GM18873 (cell line): Measurements from ENCODE around the gene DCLRE1B.

Experiments used
- ATAC-seq: cut with Tn5 transposase; IDR thresholded peaks from one replicate; pipeline ENCODE4 v1.9.1; 2021; ENCODE audit warnings: mild to moderate bottlenecking, moderate library complexity, moderate number of reproducible peaks; ENCODE audit not compliant: unreplicated experiment, low FRiP score

The DCLRE1B gene

DNA sequence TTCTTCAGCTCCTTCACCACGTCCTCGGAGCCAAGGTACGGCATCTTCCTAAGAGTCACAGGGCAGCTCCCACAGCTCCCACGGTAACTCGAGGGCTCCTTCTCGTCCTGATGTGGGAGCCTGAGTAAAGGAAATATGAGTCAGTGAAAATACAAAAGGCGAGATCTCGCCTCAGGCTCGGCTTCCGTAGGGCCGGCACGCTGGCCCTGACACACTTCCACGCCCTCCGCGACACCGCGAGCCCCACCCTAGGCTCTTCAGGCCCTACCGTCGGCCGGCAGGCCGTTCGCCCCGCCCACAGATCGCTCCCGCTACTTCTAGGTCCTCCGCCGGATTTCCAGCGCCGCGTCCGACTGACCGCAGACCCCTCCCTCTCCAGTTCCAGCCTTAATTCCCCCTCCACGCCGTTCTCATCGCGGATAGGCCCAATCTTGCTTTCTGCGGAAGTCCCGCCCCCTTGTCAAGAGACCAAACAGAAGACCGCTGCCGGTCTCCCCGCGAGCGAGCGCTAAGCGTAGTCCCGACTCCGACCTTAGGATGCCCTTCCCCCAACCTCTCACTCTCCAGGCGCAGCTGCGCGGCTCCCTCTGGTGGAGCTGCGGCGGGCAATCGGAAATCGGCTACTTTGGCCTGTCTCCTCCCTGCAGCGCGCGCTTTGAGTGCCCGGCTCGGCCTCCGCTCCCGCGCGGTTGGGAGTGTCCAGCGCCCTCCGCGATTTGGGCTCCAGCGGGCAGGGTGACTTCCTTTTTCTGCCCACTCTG, at the start of gene DCLRE1B, which contains the start of gene AP4B1:
Gene DCLRE1B (plus strand): TSS at position 653 of the 761 bp plus-strand sequence. CDS start 261 bp downstream, outside the sequence.
Gene AP4B1 (minus strand): TSS at position 126 of the 761 bp plus-strand sequence. CDS start 82 bp downstream, at position 44.
- ATAC-seq = peak; percentile 86

DNA sequence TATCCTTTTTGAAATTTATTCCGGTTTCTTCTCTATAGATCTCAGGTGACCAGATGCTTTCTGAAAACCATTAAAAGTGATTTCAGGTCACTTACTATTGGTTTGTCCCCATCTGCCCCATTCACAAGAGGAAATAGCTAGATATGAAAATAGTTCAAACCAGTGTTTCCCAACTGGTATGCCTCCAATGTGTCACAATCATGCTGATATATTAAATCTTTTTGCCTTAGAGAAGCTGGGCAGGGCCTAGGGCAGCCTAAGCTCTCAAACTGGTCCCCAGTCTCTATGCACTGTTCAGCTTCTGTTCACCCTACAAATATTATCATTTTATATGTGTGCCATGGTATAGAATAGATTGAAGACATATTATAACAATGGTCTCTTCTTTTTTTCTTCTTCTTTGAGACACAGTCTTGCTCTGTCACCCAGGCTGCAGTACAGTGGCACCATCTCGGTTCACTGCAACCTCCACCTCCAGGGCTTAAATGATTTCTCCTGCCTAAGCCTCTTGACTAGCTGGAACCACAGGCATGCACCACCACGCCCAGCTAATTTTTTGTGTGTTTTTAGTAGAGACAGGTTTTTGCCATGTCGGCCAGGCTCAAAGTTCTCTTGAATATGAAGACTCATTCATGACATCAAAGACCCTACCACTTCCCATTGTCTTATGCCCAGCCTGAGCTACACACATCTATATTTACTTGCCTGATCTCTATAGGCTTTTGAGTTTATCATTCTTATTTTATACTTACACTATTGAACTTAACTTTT, 49.3 kb upstream of the DCLRE1B start:
- ATAC-seq = no peak

DNA sequence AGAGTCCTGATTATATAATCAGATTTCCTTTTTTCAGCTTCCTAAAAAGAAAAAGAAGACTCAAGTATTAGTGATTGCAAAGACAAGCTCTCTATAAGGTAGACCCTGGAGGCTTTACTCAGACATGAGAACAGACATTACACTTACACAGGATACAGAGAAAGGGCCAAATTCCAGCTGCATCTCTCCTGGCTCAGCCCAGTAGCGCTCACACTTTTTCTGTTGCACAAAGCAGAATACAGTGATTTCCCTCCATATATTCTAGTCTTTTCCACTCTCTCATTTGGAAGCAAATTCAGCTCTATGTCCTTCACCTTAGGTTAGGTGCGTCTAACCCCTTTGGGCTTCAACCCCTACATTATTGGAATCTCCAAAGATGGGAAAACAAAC, 48.7 kb upstream of the DCLRE1B start:
- ATAC-seq = no peak

DNA sequence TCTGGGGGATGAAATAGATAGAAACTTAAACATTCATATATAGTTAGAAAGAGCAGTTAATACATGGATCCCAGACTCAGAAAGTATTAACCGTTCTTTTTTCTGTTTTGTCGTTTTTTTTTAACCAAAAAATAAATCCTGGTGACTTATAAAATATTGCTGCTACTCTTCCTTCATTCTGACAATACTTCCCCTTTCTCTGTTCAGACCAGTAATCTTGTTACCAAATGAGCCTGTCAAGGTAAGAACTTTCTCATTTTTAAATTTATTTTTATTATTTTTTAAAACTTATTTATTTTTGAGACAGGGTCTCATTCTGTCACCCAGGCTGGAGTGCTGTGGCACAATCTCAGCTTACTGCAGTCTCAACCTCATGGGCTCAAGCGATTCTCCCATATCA, 47.4 kb upstream of the DCLRE1B start:
- no peak for ATAC-seq

DNA sequence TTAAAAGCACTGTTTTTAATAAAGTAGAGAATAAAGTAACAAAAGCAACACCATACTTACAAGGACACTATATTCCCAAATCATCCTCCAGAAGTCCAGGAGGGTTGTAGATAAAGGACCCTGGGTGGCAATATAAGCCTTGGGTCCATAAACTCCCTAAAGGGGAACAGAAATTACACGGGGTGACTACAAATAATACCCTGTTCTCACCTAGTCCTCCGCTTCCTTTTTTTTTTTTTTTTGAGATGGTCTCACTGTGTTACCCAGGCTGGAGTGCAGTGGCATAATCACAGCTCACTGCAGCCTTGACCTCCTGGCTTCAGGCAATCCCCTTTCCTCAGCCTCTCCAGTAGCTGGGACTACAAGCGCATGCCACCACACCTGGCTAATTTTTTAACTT, 46.7 kb upstream of the DCLRE1B start:
- no peak for ATAC-seq

DNA sequence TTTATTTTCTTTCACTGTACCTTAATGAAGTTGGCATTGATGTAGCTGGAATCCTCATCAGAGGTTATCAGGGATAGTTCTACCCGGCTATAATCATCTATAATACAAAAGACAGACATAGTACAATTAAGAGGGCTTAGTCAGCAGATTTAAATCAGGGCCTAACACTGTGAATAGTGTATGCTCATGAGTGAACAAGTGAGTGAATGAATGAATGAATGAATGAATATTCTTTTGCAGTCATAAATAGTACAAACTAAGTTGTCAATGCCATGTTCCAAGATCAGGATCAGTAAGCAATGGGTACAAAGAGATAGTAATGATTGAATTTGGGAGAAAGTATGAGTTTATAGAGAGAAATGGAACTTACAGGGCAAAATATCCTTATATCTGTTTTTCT, 46.1 kb upstream of the DCLRE1B start:
- no peak for ATAC-seq

DNA sequence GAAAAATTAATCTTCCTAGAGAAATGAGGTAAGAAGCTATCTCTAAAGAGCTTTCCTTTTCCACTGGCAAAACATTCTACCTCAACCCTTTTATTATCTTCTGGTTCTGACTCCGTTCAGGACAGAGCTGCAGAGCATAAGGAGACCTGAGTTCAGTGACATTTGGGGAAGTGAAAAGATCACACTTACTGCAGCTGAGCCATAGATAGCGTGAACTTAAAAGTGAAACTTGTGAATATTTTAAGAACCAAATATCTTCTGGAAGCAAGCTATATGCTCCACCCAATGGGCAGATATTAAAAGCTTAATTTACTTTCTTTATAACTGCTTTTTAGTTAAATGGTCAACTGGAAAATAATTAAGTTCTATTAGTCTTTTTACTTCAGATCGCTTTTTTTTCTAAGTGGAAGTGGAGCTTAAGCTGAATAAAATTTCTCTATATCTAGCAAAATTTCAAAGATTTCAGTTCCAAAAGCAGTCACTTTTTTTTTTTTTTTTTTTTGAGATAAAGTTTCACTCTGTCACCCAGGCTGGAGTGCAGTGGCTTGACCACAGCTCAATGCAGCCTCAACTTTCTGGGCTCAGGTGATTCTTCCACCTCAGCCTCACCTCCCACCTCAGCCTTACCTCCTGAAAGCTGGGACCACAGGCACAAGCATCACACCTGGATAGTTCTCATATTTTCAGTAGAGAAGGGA, 45.5 kb upstream of the DCLRE1B start:
- peak; percentile 84 for ATAC-seq

DNA sequence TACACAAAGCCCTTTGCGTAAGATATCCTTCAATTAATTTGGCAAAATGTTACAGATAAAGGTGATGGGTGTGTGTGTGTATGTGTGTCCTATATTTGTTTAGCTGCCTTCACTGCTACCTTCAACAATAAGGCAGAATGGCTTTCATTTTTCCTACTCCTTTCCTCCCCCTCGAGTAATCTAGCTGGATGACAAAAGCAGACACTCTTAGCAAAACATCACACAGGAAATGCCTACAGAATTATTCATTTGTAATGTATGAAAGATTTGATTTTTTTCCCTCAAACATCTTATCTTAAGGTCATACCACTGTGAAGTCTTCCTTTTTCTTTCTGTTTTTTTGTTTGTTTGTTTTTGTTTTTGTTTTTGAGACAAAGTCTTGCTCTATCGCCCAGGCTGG, 44.2 kb upstream of the DCLRE1B start:
- ATAC-seq = no peak

- no peak for ATAC-seq
Observed at GRCh38 chr1:113861641-113862040, 43.5 kb upstream of the DCLRE1B start.

DNA sequence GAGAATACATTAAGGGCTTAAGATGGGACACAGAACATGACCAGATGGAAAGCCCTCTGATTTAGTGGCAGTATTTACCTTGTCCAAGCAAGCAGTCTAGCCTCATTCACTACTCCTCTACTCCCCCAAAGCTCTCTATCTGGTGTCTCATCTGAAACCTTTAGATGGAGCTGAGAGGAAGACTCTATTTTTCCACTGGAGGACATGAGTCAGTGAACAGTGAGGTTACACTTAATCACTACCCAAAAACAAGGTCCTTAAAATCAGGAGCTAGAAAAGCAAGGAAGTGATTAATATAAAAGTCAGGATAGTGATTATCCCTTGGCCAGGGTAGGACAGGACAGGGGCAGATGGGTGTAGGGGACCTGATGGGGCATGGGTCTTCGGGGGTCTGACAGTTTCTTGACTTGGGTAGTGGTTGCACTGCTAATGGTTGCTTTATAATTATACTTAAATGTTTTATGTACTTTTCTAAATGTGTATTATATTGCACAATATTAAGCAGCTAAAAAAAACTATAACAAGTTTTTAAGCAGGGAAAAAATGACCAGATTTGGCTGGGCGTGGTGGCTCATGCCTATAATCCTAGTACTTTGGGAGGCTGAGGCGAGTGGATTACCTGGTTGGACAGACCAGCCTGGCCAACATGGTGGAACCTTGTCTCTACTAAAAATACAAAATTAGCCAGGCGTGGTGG, 36.6 kb upstream of the DCLRE1B start:
- no peak for ATAC-seq

GRCh38 chr1:113870778-113871177, 34.3 kb upstream of the DCLRE1B start:
- ATAC-seq = no peak

- ATAC-seq = peak; percentile 90
Observed at GRCh38 chr1:113871597-113872113, 33.5 kb upstream of the DCLRE1B start, which contains the start of gene PTPN22. Gene PTPN22 (minus strand): TSS chr1:113871712.

DNA sequence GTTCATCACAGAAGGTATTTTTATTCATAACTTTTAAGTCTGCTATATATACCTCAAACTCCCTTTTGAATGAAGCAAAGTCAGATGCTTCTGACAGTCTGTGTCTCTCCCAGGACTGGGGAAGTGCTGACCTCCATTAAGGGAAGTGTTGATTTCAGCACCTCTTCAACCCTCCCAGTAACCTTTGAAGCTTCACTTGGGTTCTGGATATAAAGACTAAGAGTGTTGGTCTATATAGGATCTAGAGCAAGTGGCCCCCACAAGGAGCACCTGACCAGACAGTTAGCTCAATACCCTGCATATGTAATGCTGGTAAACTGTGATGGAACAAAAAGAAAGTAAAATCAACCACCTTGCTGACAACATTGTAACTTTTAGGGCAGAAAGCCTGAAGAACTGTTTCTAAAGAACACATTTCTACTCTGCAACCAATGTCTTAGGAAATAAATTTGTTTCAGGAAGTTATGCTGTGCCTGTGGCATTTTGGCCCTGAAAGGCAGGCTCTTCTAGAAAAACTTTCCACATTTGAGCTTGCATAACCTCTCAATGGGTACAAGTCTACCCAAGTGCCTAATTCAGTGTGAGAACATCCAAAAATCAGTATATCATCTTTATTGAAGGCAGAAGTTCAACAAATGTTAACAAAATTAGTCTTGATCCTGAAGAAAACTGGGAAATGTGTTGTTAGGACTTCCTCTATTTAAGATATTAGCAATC, 32.7 kb upstream of the DCLRE1B start:
- ATAC-seq = no peak

- ATAC-seq = no peak
Observed at GRCh38 chr1:113874012-113874879, 30.9 kb upstream of the DCLRE1B start.

GRCh38 chr1:113875714-113876113, 29.4 kb upstream of the DCLRE1B start:
- ATAC-seq = peak; percentile 33

DNA sequence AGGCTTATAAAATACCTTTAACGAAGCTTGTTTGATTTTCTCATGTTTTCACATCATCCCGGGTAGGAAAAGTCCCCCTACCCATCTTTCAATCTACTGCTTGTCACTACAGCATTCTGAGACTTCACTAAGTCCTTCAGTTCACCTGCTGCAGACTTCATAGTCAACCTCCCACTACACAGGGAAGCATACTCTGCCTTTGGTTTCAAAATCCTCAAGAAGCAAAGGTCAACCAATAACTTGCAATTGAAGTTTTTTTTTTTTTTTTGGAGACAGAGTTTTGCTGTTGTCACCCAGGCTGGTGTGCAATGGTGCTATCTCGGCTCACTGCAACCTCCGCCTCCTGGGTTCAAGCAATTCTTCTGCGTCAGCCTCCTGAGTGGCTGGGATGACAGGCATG, 28.9 kb upstream of the DCLRE1B start:
- ATAC-seq = no peak

- no peak for ATAC-seq
Observed at GRCh38 chr1:113879739-113880038, 25.4 kb upstream of the DCLRE1B start.

DNA sequence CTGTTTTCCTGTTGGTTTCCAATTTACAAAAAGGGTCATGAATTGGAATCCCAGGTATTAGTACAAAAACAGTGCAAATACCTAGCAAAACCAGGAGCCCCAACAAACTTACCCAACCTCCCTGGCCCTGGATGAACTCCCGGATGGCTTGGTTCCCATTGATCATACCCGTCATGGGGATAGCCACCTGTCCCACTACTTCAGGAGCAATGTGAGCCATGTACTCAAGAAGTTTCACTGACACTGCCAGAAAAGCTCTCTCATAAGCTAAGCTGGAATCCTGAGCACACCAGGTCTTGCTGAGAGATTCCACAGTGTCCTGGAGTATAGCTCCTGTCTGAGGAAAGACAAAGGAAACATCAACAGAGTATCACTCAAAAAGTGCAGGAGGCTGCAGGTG, 23.5 kb upstream of the DCLRE1B start:
- no peak for ATAC-seq
